GM06990 (cell line): ENCODE measurements around the gene CEBPB.

ENCODE experiments used
- DNase-seq: peaks from one replicate; pipeline ENCODE4 v3.0.0-alpha.2; 2011; ENCODE audit not compliant: insufficient read length; ENCODE audit errors: extremely low read depth
- H3K27me3 ChIP-seq: replicated peaks from 2 replicates; pipeline ENCODE4 v1.6.0; 2011; ENCODE audit warnings: low read length; ENCODE audit not compliant: control insufficient read depth, insufficient read depth
- H3K36me3 ChIP-seq: 2 replicates; pipeline ENCODE4 v1.5.1; 2011; ENCODE audit warnings: low read length; ENCODE audit not compliant: control insufficient read depth, insufficient read depth
- H3K4me3 ChIP-seq: replicated peaks from 2 replicates; pipeline ENCODE4 v1.5.1; 2011; ENCODE audit warnings: low read depth, mild to moderate bottlenecking, control low read depth, low read length
- CTCF ChIP-seq: IDR thresholded peaks from 2 replicates; pipeline ENCODE4 v1.5.1; 2011; ENCODE audit warnings: low read length, control low read depth, mild to moderate bottlenecking, inconsistent platforms; ENCODE audit not compliant: insufficient read depth, poor library complexity, severe bottlenecking

The CEBPB gene

GRCh38 chr20:50220894-50221365, 30.3 kb downstream of the CEBPB start:
- H3K27me3 ChIP-seq, result no peaks in the 10 kb centered on the region
- H3K36me3 ChIP-seq, result no peaks in the 10 kb centered on the region
- H3K4me3 ChIP-seq, result no peak overlapping the region
- no peak for DNase-seq
- no peak for TF ChIP-seq CTCF

- Histone ChIP-seq H3K36me3 (no peaks in the 10 kb centered on the region), H3K4me3 (no peak overlapping the region), H3K27me3 (no peaks in the 10 kb centered on the region)
- DNase-seq, result no peak
- no peak for TF ChIP-seq CTCF
Observed at GRCh38 chr20:50221501-50222308, 31.1 kb downstream of the CEBPB start.

- Histone ChIP-seq H3K36me3 (no peaks in the 10 kb centered on the region), H3K4me3 (no peak overlapping the region), H3K27me3 (no peaks in the 10 kb centered on the region)
- TF ChIP-seq CTCF, result no peak
- no peak for DNase-seq
Observed at GRCh38 chr20:50222309-50223038, 31.8 kb downstream of the CEBPB start.

- no peaks in the 10 kb centered on the region for H3K36me3 ChIP-seq
- TF ChIP-seq CTCF, result no peak
Observed at GRCh38 chr20:50223039-50224005, 32.7 kb downstream of the CEBPB start.

GRCh38 chr20:50224052-50224451, 33.4 kb downstream of the CEBPB start:
- Histone ChIP-seq H3K4me3 (no peak overlapping the region), H3K36me3 (no peaks in the 10 kb centered on the region), H3K27me3 (no peaks in the 10 kb centered on the region; the same call in 1 of the 2 replicates)
- no peak for DNase-seq
- no peak for TF ChIP-seq CTCF

More at GRCh38 chr20:50223039-50224005, 32.7 kb downstream of the CEBPB start:
- H3K4me3 ChIP-seq, result no peak overlapping the region
- H3K27me3 ChIP-seq, result no peaks in the 10 kb centered on the region
- DNase-seq, result no peak
